Left kidney (tissue), 2 donors: ENCODE results near the gene SPAG4. TPM values are rescaled to one million over a fixed set of nuclear protein-coding genes. Genes with fewer than 3 reads are reported as not detected.

Experiments
- DNase-seq: peaks from one replicate; pipeline ENCODE4 v3.0.0-alpha.2; 2013
- polyA plus RNA-seq: library from polyadenylated mRNA; unstranded; fragments of 120-200 nt; gene quantifications from one replicate; pipeline ENCODE4 v1.2.1, GENCODE V29; 2013; ENCODE audit not compliant: insufficient read length

The SPAG4 gene
- polyA plus RNA-seq, 1 donor = 4.8 TPM

- no peak for DNase-seq
Measured at GRCh38 chr20:35598899-35599775, 16.5 kb upstream of the SPAG4 start.

GRCh38 chr20:35599776-35600120 lies 15.9 kb upstream of the SPAG4 start:
- DNase-seq = no peak

- DNase-seq = no peak
Measured at GRCh38 chr20:35600176-35600992, 15.2 kb upstream of the SPAG4 start.

- DNase-seq = peak; percentile 58
Measured at GRCh38 chr20:35600993-35601973, 14.3 kb upstream of the SPAG4 start.

- no peak for DNase-seq
Measured at GRCh38 chr20:35601990-35602389, 13.6 kb upstream of the SPAG4 start.

GRCh38 chr20:35602851-35603495 lies 12.7 kb upstream of the SPAG4 start:
- DNase-seq = no peak

GRCh38 chr20:35603695-35604448 lies 11.8 kb upstream of the SPAG4 start:
- no peak for DNase-seq

- DNase-seq = no peak
Measured at GRCh38 chr20:35604449-35604747, 11.2 kb upstream of the SPAG4 start.

GRCh38 chr20:35606127-35606526 lies 9.5 kb upstream of the SPAG4 start:
- no peak for DNase-seq

- no peak for DNase-seq
Measured at GRCh38 chr20:35607003-35607735, 8.5 kb upstream of the SPAG4 start.

GRCh38 chr20:35610833-35611427 lies 4.7 kb upstream of the SPAG4 start:
- DNase-seq = no peak

GRCh38 chr20:35611482-35611881 lies 4.1 kb upstream of the SPAG4 start:
- no peak for DNase-seq

GRCh38 chr20:35616465-35617396 lies 1.1 kb downstream of the SPAG4 start:
- DNase-seq = peak; percentile 72

GRCh38 chr20:35617397-35618262 lies 2.0 kb downstream of the SPAG4 start:
- DNase-seq = no peak

- DNase-seq = no peak
Measured at GRCh38 chr20:35618263-35619131, 2.9 kb downstream of the SPAG4 start.
